HG03575 (cell line): ENCODE data around the gene SIRPB1.

Experiments
- ATAC-seq: cut with Tn5 transposase; IDR thresholded peaks from one replicate; pipeline ENCODE4 v1.9.1; 2021; ENCODE audit not compliant: unreplicated experiment, insufficient number of reproducible peaks, low FRiP score; ENCODE audit errors: extremely low read depth

The SIRPB1 gene

GRCh38 chr20:1619861-1620444 lies at the start of gene SIRPB1:
Gene SIRPB1 (minus strand): TSS chr20:1620009. CDS start chr20:1619944, 65 bp downstream.
- ATAC-seq = no peak

DNA sequence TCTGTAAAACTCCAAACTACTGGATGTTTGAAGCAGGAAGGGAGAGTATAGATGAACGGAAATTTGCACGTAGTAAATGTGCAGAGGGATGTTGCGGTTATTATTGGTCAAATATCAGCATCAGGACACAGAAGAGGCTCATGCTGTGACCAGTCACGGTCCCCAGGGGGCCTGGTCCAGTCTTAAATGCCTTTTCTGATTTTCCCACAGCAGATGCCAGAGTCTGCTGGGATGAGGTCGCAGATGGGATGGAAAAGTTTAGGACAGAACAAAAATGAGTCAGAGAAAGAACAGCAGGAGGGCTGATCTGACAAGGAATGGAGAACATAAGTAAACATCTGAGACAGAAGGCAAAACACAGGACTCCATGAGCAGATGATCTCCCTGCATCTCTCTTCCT lies 49.5 kb upstream of the SIRPB1 start:
- ATAC-seq = no peak

- ATAC-seq = no peak
These were observed 47.8 kb upstream of the SIRPB1 start for GRCh38 chr20:1667502-1668085.

DNA sequence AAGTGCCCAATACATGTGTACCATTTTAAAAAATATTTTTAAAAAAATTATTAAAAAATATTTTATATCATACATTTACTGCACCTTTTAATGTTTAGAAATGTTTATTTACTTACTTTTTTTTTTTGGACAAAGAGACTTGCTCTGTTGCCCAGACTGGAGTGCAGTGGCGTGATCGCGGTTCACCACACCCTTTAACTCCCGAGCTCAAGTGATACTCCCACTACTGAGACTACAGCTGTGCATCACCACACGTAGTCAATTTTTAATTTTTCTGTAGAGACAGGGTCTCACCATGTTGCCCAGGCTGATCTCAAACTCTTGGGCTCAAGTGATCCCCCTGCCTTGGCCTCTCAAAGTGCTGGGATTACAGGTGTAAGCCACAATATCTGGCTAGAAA lies 47.0 kb upstream of the SIRPB1 start:
- ATAC-seq = no peak

GRCh38 chr20:1665345-1665744 lies 45.5 kb upstream of the SIRPB1 start:
- ATAC-seq = no peak

GRCh38 chr20:1664911-1665310 lies 45.1 kb upstream of the SIRPB1 start:
- ATAC-seq = no peak

DNA sequence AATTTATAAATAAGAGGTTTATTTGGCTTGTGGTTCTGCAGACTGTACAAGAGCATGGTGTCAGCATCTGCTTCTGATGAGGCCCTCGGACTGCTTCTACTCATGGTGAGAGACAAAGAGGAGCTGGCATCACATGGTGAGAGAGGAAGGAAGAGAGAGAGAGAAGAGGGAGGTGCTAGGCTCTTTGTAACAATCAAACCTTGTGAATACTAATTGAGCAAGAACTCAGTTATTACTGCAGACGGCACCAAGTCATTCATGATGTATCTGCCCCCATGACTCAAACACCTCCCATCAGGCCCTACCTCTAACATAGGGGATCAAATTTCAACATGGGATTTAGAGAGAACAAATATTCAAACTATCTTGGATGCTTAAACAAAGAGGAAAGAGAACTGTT lies 44.1 kb upstream of the SIRPB1 start:
- no peak for ATAC-seq

- no peak for ATAC-seq
These were observed 41.9 kb upstream of the SIRPB1 start for GRCh38 chr20:1661542-1662299.

GRCh38 chr20:1660246-1660645 lies 40.4 kb upstream of the SIRPB1 start:
- ATAC-seq = no peak

DNA sequence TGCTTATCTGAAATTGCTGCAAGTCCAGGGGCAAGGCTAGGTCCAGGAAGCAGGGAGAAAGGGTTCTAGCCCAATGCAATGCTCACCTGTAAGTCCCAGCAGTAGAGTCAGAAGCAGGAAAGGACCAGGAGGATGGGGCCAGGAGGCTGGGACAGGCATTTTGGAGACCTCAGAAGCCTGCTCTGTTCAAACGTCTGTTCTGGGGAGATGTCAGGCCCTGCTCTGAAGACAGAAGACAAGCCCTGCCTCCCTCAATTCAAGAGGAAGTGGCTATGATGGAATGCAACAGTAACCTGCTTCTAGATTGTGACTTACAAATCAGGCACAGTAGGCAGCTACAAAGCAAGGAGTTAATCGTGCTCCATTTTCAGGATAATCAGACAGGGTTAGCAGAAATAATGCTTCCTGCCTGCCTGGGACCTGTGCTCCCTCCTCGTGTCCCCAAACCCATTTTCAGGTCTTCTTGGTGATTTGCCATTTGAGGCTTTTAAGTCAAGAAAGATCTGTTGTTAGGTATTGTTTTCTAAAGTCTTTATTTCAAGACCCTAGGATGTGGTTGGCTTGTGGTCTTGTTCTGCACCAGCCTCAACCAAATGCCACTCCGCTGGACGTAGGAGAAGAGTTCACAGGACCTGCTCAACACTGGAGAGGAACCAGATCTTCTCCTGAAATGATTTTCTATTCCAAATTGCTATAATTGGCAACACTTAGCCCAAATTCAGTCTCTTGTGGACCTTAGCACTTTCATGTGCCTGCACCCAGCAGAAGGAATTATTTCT lies 37.9 kb upstream of the SIRPB1 start, which contains the start of gene SIRPG:
TSS of gene SIRPG (minus strand) at position 224 of the 779 bp plus-strand sequence. CDS start at position 159, 65 bp downstream.
- no peak for ATAC-seq

DNA sequence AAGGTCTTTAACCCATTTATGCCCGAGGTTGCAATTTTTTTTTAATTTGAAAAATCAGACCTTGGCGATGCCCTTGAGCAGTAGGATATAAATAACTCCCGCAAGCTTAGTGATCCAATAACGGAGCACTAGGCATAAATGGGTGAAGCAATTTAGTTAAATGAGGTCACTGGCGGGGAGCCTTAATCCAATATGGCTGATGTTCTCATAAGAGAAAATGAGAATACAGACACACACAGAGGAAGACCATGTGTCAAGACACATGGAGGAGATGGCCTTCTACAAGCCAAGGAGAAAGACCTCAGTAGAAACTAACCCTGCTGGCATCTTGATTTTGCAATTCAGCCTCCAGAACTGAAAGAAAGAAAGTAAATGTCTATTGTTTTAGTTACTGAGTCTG lies 37.0 kb upstream of the SIRPB1 start:
- ATAC-seq = no peak

GRCh38 chr20:1654996-1655395 lies 35.2 kb upstream of the SIRPB1 start:
- ATAC-seq = no peak

DNA sequence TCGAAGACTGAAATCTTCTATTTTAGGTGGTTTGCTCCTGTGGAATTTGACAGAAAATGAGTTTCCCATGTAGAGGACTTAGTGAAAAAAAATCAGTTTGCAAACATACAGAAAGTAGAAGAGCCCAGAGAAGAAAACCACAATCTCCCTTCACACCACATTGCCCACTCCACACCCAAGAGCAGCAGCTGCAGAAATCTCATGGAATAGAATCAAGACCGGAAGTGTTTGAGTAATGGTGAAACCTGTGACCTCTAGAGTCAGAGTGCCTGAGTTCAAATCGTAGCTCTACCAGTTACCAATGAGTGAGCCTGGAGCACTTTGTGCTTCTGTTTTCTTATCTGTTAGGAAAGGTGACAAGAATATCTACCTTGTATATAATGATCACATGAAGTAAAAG lies 33.2 kb upstream of the SIRPB1 start:
- no peak for ATAC-seq

- ATAC-seq = no peak
These were observed 32.3 kb upstream of the SIRPB1 start for GRCh38 chr20:1652104-1652503.

- no peak for ATAC-seq
These were observed 31.7 kb upstream of the SIRPB1 start for GRCh38 chr20:1651268-1652058.

- no peak for ATAC-seq
These were observed 28.3 kb upstream of the SIRPB1 start for GRCh38 chr20:1648101-1648500.

DNA sequence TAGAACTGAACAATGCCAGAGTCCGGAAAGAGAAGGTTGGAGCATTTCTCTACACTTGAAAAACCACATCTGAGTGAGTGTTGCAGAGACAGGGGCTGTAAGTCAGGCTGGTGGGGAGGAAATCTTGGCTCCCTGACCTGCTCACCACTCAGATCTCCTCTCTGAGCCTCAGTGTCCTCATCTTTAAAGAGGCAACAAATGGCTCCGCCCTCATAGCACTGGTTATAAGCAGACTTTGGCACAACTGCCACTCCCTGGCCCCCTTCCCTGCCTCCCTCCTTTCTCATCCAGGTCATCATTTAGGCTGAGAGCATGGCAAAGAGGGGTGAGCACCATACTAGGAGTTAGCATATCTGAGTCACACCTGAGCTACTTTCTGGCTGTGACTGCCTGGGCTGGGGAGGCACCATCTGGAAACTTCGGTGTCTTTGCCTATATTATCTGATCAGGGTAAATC lies 27.2 kb upstream of the SIRPB1 start:
- no peak for ATAC-seq

GRCh38 chr20:1644101-1644962 lies 24.5 kb upstream of the SIRPB1 start:
- ATAC-seq = no peak
